IMR-90 (cell line): Measurements from ENCODE around the gene ZNF335.
A peak's percentile ranks its signal among the peaks of the same experiment; 100 is the strongest.

ENCODE experiments used
- BHLHE40 ChIP-seq: fragments of 150-350 bp; IDR thresholded peaks from 2 replicates; pipeline ENCODE4 v1.6.1; 2016; ENCODE audit warnings: mild to moderate bottlenecking, low read depth, low read length
- CEBPB ChIP-seq: IDR thresholded peaks from 2 replicates; pipeline ENCODE4 v1.6.1; 2012; ENCODE audit warnings: low read depth, low read length, improper control_type of control experiment
- CTCF ChIP-seq: conservative IDR thresholded peaks from 2 replicates; pipeline ENCODE4 v1.5.1; 2012; ENCODE audit warnings: mild to moderate bottlenecking, low read depth, low read length, improper control_type of control experiment
- FOS ChIP-seq: fragments of 150-350 bp; IDR thresholded peaks from 2 replicates; pipeline ENCODE4 v1.6.1; 2016; ENCODE audit warnings: low read depth, low read length
- MAZ ChIP-seq: IDR thresholded peaks from 2 replicates; pipeline ENCODE4 v1.6.1; 2012; ENCODE audit warnings: low read depth, mild to moderate bottlenecking, low read length, improper control_type of control experiment, moderate library complexity, borderline replicate concordance
- MXI1 ChIP-seq: IDR thresholded peaks from 2 replicates; pipeline ENCODE4 v1.6.1; 2012; ENCODE audit warnings: low read depth, mild to moderate bottlenecking, low read length, moderate library complexity, borderline replicate concordance
- POLR2A ChIP-seq: IDR thresholded peaks from 2 replicates; pipeline ENCODE4 v1.6.1; 2012; ENCODE audit warnings: mild to moderate bottlenecking, low read depth, low read length
- USF2 ChIP-seq: fragments of 150-350 bp; IDR thresholded peaks from 2 replicates; pipeline ENCODE4 v1.6.1; 2017; ENCODE audit warnings: mild to moderate bottlenecking, antibody characterized with exemption, low read length, low read depth

- TF ChIP-seq CTCF = no peak
- TF ChIP-seq POLR2A = no peak
- no peak for TF ChIP-seq CEBPB
- TF ChIP-seq FOS = no peak
- peak; percentile 26; the same call in 1 of the 2 replicates for TF ChIP-seq USF2
- no peak for TF ChIP-seq MAZ
- TF ChIP-seq BHLHE40 = no peak
- no peak for TF ChIP-seq MXI1
Observed at GRCh38 chr20:45920462-45921336, 51.3 kb downstream of the ZNF335 start.
